ENCODE measurements around the gene LNX1. TPM values are rescaled to one million over a fixed set of nuclear protein-coding genes. Genes with fewer than 3 reads are reported as not detected.

Gene LNX1
- total and polyA plus RNA-seq, 2 of the 8 experiments (the other 6 are each of a cell fraction or from before 2014, with no cell fraction given): 2.7 to 3.8 TPM

DNA sequence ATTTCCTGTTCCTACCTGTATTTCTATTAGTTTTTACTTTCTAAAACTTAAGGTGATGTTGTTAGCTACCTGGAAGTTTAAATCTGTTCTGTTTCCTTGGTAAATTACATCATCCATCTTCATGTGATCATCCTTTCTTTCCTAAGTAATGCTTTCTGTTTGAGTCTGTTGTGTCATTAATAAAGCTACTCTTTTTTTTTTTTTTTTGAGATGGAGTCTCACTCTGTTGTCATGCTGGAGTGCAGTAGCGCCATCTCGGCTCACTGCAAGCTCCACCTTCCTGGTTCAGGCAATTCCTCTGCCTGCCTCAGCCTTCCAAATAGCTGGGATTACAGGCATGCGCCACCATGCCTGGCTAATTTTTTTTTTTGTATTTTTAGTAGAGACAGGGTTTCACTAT, 140.5 kb downstream of the LNX1 start (continued):
- TF ChIP-seq USF2 (IDR thresholded peaks at IDR 0.05; ENCODE audit: low read length) (no peak), KDM4A (IDR thresholded peaks at IDR 0.05; ENCODE audit: low read depth, low read length, severe bottlenecking) (no peak), TAF1 (IDR thresholded peaks at IDR 0.05; ENCODE audit: low read depth, low read length) (no peak)
- TF ChIP-seq, protein P1, sequence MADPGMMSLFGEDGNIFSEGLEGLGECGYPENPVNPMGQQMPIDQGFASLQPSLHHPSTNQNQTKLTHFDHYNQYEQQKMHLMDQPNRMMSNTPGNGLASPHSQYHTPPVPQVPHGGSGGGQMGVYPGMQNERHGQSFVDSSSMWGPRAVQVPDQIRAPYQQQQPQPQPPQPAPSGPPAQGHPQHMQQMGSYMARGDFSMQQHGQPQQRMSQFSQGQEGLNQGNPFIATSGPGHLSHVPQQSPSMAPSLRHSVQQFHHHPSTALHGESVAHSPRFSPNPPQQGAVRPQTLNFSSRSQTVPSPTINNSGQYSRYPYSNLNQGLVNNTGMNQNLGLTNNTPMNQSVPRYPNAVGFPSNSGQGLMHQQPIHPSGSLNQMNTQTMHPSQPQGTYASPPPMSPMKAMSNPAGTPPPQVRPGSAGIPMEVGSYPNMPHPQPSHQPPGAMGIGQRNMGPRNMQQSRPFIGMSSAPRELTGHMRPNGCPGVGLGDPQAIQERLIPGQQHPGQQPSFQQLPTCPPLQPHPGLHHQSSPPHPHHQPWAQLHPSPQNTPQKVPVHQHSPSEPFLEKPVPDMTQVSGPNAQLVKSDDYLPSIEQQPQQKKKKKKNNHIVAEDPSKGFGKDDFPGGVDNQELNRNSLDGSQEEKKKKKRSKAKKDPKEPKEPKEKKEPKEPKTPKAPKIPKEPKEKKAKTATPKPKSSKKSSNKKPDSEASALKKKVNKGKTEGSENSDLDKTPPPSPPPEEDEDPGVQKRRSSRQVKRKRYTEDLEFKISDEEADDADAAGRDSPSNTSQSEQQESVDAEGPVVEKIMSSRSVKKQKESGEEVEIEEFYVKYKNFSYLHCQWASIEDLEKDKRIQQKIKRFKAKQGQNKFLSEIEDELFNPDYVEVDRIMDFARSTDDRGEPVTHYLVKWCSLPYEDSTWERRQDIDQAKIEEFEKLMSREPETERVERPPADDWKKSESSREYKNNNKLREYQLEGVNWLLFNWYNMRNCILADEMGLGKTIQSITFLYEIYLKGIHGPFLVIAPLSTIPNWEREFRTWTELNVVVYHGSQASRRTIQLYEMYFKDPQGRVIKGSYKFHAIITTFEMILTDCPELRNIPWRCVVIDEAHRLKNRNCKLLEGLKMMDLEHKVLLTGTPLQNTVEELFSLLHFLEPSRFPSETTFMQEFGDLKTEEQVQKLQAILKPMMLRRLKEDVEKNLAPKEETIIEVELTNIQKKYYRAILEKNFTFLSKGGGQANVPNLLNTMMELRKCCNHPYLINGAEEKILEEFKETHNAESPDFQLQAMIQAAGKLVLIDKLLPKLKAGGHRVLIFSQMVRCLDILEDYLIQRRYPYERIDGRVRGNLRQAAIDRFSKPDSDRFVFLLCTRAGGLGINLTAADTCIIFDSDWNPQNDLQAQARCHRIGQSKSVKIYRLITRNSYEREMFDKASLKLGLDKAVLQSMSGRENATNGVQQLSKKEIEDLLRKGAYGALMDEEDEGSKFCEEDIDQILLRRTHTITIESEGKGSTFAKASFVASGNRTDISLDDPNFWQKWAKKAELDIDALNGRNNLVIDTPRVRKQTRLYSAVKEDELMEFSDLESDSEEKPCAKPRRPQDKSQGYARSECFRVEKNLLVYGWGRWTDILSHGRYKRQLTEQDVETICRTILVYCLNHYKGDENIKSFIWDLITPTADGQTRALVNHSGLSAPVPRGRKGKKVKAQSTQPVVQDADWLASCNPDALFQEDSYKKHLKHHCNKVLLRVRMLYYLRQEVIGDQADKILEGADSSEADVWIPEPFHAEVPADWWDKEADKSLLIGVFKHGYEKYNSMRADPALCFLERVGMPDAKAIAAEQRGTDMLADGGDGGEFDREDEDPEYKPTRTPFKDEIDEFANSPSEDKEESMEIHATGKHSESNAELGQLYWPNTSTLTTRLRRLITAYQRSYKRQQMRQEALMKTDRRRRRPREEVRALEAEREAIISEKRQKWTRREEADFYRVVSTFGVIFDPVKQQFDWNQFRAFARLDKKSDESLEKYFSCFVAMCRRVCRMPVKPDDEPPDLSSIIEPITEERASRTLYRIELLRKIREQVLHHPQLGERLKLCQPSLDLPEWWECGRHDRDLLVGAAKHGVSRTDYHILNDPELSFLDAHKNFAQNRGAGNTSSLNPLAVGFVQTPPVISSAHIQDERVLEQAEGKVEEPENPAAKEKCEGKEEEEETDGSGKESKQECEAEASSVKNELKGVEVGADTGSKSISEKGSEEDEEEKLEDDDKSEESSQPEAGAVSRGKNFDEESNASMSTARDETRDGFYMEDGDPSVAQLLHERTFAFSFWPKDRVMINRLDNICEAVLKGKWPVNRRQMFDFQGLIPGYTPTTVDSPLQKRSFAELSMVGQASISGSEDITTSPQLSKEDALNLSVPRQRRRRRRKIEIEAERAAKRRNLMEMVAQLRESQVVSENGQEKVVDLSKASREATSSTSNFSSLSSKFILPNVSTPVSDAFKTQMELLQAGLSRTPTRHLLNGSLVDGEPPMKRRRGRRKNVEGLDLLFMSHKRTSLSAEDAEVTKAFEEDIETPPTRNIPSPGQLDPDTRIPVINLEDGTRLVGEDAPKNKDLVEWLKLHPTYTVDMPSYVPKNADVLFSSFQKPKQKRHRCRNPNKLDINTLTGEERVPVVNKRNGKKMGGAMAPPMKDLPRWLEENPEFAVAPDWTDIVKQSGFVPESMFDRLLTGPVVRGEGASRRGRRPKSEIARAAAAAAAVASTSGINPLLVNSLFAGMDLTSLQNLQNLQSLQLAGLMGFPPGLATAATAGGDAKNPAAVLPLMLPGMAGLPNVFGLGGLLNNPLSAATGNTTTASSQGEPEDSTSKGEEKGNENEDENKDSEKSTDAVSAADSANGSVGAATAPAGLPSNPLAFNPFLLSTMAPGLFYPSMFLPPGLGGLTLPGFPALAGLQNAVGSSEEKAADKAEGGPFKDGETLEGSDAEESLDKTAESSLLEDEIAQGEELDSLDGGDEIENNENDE (IDR thresholded peaks at IDR 0.05; ENCODE audit: insufficient replicate concordance, low read length): no peak

Data from H1 (cell line).